Measurements from ENCODE around the gene ATG10.
"Not testable (repeated sequence)": the region's sequence is repeated elsewhere in the genome, so short reads cannot be mapped to it uniquely, and the experiment has no call there.

ATG10 gene

DNA sequence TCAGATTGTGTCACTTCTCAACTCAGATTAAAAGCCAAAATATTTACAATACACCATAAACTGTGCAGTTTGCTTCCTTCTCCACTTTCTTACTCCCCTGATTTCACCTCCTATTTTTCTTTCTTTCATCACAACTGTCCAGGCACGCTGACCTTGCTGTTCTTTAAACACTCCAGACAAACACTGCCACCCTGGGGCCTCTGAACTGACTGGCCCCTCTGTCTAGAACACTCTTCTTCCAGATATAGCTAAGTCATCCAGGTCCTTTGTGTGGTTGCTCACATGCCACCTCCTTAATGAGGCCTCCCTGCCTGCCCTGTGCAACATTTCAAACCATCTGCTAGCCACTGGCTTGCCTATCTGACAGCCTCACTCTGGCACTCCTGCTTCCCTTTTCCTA, 46.6 kb downstream of the ATG10 start:
- Histone ChIP-seq H3K36me3 (no peaks in the 10 kb centered on the region), H3K4me3 (ENCODE audit: low read depth, low read length) (no peak overlapping the region), H3K4me1 (no peaks in the 10 kb centered on the region), H3K27me3 (no peaks in the 10 kb centered on the region), H3K9me3 (no peaks in the 10 kb centered on the region)
- no peak for DNase-seq
- TF ChIP-seq, protein P1, sequence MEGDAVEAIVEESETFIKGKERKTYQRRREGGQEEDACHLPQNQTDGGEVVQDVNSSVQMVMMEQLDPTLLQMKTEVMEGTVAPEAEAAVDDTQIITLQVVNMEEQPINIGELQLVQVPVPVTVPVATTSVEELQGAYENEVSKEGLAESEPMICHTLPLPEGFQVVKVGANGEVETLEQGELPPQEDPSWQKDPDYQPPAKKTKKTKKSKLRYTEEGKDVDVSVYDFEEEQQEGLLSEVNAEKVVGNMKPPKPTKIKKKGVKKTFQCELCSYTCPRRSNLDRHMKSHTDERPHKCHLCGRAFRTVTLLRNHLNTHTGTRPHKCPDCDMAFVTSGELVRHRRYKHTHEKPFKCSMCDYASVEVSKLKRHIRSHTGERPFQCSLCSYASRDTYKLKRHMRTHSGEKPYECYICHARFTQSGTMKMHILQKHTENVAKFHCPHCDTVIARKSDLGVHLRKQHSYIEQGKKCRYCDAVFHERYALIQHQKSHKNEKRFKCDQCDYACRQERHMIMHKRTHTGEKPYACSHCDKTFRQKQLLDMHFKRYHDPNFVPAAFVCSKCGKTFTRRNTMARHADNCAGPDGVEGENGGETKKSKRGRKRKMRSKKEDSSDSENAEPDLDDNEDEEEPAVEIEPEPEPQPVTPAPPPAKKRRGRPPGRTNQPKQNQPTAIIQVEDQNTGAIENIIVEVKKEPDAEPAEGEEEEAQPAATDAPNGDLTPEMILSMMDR (IDR thresholded peaks at IDR 0.05; ENCODE audit: low read depth, low read length): no peak

DNA sequence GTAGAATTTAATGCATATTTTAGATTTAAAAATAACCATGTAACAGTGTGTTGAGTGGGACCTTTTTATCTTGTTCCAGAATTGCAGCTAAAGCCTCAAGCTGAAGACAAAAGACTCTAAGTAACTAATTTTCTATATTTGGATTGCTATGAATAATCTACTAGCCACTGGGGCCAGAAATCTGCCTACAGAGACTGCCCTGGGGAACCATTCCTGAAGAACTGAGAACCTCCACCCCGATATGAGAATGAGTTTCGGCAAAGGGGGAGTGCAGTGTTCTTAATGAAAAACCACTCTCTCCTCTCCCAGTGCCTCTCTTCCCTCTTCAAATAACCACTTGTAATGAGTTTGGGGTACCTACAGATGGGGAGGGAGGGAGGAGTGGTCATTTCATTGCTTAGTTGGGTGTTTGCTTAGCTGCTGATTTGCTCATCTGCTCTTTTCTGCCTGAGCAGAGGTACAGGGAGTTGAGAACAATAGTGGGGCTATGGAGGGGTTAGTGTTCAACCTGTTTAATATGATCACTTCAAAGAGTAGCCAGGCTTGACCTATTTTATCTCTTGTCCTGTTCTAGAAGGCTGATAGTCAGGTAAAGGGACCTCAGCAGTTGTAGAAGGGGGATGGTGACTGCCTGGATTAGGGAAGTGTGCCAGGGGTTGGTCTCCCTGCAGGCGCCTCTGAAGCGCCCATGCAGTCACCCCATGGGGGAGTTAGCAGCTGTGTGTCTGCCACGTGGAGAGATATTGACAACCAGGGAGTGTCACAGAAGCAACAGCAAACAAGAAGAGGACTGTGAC, 47.7 kb downstream of the ATG10 start:
- TF ChIP-seq, protein P1 (IDR thresholded peaks at IDR 0.05; ENCODE audit: low read depth, low read length): no peak
- no peak for DNase-seq
- no peak overlapping the region for H3K4me3 ChIP-seq (ENCODE audit: low read depth, low read length)
- H3K36me3 ChIP-seq: no peaks in the 10 kb centered on the region
- H3K27me3 ChIP-seq: no peaks in the 10 kb centered on the region
- H3K9me3 ChIP-seq: no peaks in the 10 kb centered on the region
- no peaks in the 10 kb centered on the region for H3K4me1 ChIP-seq

DNA sequence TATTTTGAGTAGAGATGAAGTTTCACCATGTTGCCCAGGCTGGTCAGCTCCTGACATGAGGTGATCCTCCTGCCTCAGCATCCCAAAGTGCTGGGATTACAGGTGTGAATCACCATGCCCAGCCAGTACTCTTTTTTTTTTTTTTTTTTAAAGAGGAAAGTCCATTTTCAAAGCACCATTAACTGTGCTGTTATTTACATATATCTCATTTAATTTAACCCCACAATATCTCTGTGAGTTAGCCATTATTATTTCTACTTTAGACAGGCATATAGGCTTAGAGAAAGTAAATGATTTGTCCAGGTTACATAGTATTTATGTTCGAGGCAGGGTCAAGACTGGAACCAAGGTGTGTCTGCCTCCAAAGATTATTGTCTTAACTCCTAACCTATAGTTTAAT, 50.7 kb downstream of the ATG10 start:
- no peaks in the 10 kb centered on the region for H3K4me1 ChIP-seq
- no peaks in the 10 kb centered on the region for H3K36me3 ChIP-seq
- no peak for DNase-seq
- no peaks in the 10 kb centered on the region for H3K9me3 ChIP-seq
- no peaks in the 10 kb centered on the region for H3K27me3 ChIP-seq
- TF ChIP-seq, protein P1 (IDR thresholded peaks at IDR 0.05; ENCODE audit: low read depth, low read length): no peak
- H3K4me3 ChIP-seq (ENCODE audit: low read depth, low read length): no peak overlapping the region

DNA sequence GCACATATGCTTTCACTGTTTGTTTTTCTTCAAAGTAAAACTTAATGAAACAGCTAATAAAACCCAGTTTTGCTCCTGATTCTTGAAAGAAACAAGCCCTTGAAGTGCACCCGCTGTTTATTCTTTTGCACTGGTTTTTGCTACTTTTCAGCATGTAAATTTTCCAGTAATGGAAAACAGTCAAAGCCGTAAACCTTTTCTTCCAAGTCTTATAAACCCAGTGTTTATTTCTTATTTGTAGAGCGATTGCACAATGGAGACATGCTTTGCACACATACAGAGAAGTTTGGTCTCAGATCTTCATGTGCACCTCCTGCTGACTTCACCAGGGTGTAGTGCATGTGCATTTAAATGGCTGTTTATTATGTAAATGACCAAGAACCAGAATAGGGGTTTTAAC, 51.8 kb downstream of the ATG10 start:
- Histone ChIP-seq H3K4me1 (no peaks in the 10 kb centered on the region), H3K9me3 (no peaks in the 10 kb centered on the region), H3K36me3 (no peaks in the 10 kb centered on the region), H3K4me3 (ENCODE audit: low read depth, low read length) (no peak overlapping the region), H3K27me3 (no peaks in the 10 kb centered on the region)
- DNase-seq: no peak
- TF ChIP-seq, protein P1 (IDR thresholded peaks at IDR 0.05; ENCODE audit: low read depth, low read length): no peak

DNA sequence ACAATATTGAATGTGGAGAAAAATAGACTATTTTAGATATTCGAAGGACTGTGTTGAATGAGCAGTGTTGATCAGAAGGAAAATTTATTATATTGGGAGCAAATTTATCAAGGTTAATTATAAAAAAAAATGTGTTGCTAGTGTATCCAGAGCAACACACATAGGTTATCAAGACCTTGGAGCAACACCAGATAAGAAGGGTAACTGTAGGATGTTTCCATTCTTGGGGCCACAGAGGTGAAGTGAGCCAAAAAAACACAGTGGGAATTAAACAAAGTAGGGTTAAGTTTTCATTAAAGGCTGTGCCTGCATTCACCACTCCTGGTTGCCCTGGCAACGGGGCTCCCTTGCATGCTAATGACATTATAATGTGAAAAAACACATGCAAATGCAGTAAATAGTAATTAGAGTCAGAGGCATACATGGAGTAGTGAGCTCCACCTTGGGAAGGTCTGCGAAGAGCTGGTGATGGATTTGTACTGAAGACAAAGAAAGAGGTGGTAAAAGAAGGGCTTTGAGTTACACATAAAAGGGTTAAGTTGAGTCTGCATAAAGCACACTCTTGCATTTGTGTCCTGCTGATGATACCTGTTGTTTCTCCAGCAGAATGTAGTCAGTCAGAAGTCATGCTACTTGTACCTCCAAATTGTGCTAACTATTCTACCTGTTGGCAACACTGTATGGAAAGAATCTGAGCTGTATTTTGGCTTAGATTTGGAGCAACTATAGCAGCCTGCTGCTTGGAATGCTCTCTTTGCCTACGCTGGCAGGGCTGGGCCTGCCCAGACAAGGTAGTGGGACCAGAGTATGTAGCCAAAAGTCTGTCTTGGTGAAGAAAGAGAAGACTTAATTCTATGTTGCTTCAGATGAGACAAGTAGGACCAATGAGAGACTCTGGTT, 59.6 kb downstream of the ATG10 start:
- no peaks in the 10 kb centered on the region for H3K9me3 ChIP-seq
- H3K4me3 ChIP-seq (ENCODE audit: low read depth, low read length): no peak overlapping the region
- H3K36me3 ChIP-seq: no peaks in the 10 kb centered on the region
- H3K27me3 ChIP-seq: no peaks in the 10 kb centered on the region
- TF ChIP-seq, protein P1 (IDR thresholded peaks at IDR 0.05; ENCODE audit: low read depth, low read length): no peak
- DNase-seq: no peak
- H3K4me1 ChIP-seq: no peaks in the 10 kb centered on the region

DNA sequence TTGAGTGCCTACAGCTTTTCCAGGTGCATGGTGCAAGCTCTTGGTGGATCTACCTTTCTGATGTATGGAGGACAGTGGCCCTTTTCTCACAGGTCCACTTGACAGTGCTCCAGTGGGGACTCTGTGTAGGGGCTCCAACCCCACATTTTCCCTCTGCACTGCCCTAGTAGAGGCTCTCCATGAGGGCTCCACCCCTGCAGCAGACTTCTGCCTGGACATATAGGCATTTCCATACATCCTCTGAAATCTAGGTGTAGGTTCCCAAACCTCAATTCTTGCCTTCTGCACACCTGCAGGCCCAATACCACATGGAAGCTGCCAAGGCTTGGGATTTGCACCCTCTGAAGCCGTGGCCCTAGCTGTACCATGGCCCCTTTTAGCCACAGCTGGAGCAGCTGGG, 71.1 kb downstream of the ATG10 start:
- DNase-seq; H3K4me1 ChIP-seq; H3K27me3 ChIP-seq; H3K36me3 ChIP-seq; H3K9me3 ChIP-seq; H3K4me3 ChIP-seq (ENCODE audit: low read depth, low read length): not testable (repeated sequence)

All from BE2C (cell line).